Brain microvascular endothelial cell (primary cell): ENCODE results near the gene CHRNA5.

ENCODE experiments used
- DNase-seq: peaks from one replicate; pipeline ENCODE4 v3.0.0-alpha.2; 2020
- H3K27ac ChIP-seq: fragments of 250-450 bp; sonication (Bioruptor Pico); 2 replicates; pipeline ENCODE4 v1.5.1; 2020; ENCODE audit warnings: mild to moderate bottlenecking, moderate library complexity
- H3K27me3 ChIP-seq: fragments of 250-450 bp; sonication (Bioruptor Pico); replicated peaks from 2 replicates; pipeline ENCODE4 v1.5.1; 2020; ENCODE audit warnings: mild to moderate bottlenecking
- H3K36me3 ChIP-seq: fragments of 250-450 bp; sonication (Bioruptor Pico); replicated peaks from 2 replicates; pipeline ENCODE4 v1.5.1; 2020; ENCODE audit warnings: mild to moderate bottlenecking
- H3K4me3 ChIP-seq: 2 replicates; pipeline ENCODE4 v1.5.1; 2011; ENCODE audit warnings: low read depth, mild to moderate bottlenecking, control low read depth, low read length, moderate library complexity
- in situ Hi-C: cut with HindIII; loops from 2 replicates; pipeline ENCODE4 v1.10.0; 2017; ENCODE audit warnings: low sequenced_read_pairs, low pct_ligation_motif_present
- TF ChIP-seq, protein P1 (sequence below): IDR thresholded peaks from 2 replicates; pipeline ENCODE4 v1.5.1; 2011; ENCODE audit warnings: low read depth, mild to moderate bottlenecking, moderate library complexity, low read length, control low read depth, inconsistent platforms; ENCODE audit errors: missing control alignments

CHRNA5 gene

DNA sequence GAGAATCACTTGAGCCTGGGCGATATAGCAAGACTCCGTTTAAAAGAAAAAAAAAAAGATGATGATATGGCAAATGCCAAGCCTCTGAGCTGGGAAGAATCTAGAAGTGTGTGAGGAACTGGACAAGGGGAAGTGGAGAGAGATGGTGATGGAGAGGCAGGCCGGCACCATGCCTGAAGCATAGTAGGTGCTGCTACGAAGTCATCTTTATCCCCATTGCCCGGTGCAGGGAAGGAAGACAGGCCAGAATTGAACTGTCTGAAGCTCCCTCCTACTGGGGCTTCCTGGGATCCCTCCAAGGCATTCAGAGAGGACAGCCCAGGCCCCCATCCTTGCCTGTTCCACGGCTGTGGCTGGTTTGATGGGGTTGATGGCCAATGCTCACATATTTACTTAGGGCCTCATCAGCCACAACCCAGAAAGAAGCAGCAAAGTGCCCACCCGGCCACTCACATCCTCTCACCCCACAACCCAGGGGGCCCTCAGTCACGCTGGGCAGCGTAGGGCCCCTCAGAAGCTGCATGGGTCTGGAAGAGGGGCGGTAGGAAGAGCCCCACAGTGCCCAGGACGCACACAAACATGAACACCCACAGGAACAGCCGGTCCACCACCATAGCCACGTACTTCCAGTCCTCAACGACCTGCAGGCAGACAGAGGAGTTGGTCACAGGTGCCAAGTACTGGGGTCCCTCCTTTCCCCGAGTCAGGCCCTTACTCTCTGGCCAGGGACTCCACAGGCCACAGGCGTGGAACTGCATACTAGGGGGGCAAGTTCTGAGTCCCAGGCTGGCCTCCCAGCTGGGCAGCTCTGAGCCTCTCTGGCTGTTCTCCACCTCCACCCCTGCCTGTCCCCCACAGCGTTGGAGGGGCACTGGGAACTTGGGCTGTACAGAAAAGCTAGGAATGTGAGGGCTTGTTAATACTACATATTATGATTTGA, 59.6 kb downstream of the CHRNA5 start:
- peaks cover 51% of the 10 kb centered on the region for H3K27me3 ChIP-seq
- in situ Hi-C loops, result no loop called here
- DNase-seq, result no peak
- TF ChIP-seq, protein P1, sequence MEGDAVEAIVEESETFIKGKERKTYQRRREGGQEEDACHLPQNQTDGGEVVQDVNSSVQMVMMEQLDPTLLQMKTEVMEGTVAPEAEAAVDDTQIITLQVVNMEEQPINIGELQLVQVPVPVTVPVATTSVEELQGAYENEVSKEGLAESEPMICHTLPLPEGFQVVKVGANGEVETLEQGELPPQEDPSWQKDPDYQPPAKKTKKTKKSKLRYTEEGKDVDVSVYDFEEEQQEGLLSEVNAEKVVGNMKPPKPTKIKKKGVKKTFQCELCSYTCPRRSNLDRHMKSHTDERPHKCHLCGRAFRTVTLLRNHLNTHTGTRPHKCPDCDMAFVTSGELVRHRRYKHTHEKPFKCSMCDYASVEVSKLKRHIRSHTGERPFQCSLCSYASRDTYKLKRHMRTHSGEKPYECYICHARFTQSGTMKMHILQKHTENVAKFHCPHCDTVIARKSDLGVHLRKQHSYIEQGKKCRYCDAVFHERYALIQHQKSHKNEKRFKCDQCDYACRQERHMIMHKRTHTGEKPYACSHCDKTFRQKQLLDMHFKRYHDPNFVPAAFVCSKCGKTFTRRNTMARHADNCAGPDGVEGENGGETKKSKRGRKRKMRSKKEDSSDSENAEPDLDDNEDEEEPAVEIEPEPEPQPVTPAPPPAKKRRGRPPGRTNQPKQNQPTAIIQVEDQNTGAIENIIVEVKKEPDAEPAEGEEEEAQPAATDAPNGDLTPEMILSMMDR, result no peak
- no peak overlapping the region for H3K4me3 ChIP-seq
- no peaks in the 10 kb centered on the region for H3K36me3 ChIP-seq
- H3K27ac ChIP-seq, result no peak overlapping the region

DNA sequence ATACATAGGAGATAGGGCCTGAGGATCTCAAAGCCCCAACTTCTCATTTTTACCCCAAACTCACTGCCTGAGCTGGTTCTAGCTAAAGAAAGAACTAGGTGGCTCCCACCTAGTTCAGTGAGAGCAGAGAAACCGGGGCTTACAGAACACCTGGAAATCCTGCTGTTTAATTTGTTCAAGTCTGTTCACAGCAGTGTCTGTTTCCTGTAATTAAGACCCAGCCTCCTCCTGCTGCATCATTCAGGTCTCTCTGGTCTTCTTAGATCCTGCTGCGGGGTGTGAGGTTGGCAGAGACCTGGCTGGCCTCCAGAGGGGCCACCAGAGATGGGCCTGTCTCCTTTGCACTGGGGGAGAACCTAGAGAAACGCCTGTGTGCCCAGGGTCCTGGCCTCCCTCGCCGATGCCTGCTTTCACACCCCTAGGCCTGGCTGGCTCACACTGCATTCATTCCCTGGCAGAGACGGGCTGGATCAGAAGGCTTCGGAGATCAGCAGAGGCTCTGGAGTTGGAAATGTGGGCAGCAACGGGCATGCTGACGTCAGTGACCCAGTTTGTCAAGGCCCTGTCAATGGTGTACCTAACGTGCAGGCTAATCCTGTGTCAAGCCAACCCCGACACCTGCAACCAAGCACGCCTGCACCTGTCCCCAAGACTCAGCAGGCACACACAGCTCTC, 60.4 kb downstream of the CHRNA5 start:
- DNase-seq, result no peak
- Histone ChIP-seq H3K36me3 (no peaks in the 10 kb centered on the region), H3K4me3 (no peak overlapping the region), H3K27me3 (peaks cover 43% of the 10 kb centered on the region), H3K27ac (no peak overlapping the region)
- in situ Hi-C loops, result no loop called here
- TF ChIP-seq, protein P1, result no peak

- in situ Hi-C loops, result no loop called here
- Histone ChIP-seq H3K27me3 (peaks cover 36% of the 10 kb centered on the region), H3K36me3 (no peaks in the 10 kb centered on the region), H3K27ac (no peak overlapping the region), H3K4me3 (no peak overlapping the region)
- TF ChIP-seq, protein P1, result no peak
- no peak for DNase-seq
These were observed 61.2 kb downstream of the CHRNA5 start for GRCh38 chr15:78626381-78626995.

- no peak for DNase-seq
- Histone ChIP-seq H3K36me3 (no peaks in the 10 kb centered on the region), H3K27me3 (peaks cover 28% of the 10 kb centered on the region), H3K27ac (no peak overlapping the region), H3K4me3 (no peak overlapping the region)
- TF ChIP-seq, protein P1, result no peak
- in situ Hi-C loops, result no loop called here
These were observed 62.0 kb downstream of the CHRNA5 start for GRCh38 chr15:78627348-78627747.

DNA sequence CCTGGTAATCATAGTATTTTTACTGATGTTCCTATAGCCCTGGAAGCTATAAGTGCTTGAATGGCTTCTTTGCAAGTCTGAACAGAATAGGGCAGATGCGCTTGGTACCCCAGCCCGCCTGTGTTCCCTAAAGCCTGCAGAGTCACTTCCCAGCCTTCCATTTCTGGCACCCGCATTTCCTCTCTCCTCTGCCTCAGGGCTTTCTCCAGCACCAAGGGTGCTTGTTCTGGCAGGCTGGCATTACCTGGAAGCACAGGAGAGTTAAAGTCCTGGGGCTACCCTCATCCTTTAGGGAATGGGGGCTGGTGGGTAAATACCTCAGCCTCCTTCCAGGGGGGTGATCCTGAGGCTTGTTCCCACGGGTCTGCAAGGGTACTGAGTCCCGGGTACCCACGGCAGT, 62.9 kb downstream of the CHRNA5 start:
- Histone ChIP-seq H3K27ac (no peak overlapping the region), H3K4me3 (no peak overlapping the region), H3K36me3 (no peaks in the 10 kb centered on the region), H3K27me3 (peaks cover 23% of the 10 kb centered on the region)
- DNase-seq, result no peak
- TF ChIP-seq, protein P1, result no peak
- in situ Hi-C loops, result no loop called here
